Measurements from ENCODE around the gene NUP210L. TPM values are rescaled to one million over a fixed set of nuclear protein-coding genes. Genes with fewer than 3 reads are reported as not detected.
"Not testable (repeated sequence)": the region's sequence is repeated elsewhere in the genome, so short reads cannot be mapped to it uniquely, and the experiment has no call there.

Gene NUP210L
- total RNA-seq, 2 experiments from 2014 or later: 0.04 TPM; not detected in 1

GRCh38 chr1:154176337-154176736 lies 21.5 kb upstream of the NUP210L start:
- CTCF ChIA-PET: interaction anchor here (0.5 to 1.3 kb wide), 4 partner anchors 10 to 159 kb away, joined by 3 to 4 read pairs (median 3); no protein-coding TSS in a partner anchor

GRCh38 chr1:154174654-154175053 lies 19.8 kb upstream of the NUP210L start:
- ChIA-PET CTCF (interaction anchor here (1.5 kb wide), 1 partner anchor 17 kb away, joined by 4 read pairs; no protein-coding TSS in a partner anchor), POLR2A (no interaction called here)

More at GRCh38 chr1:154176337-154176736, 21.5 kb upstream of the NUP210L start:
- POLR2A ChIA-PET: interaction anchor here (0.6 kb wide), 1 partner anchor 70 kb away, joined by 6 read pairs; no protein-coding TSS in a partner anchor

GRCh38 chr1:154171880-154172279 lies 17.0 kb upstream of the NUP210L start:
- CTCF ChIA-PET: interaction anchor here (1.2 to 1.6 kb wide), 2 partner anchors 10 to 14 kb away, joined by 5 to 6 read pairs; no protein-coding TSS in a partner anchor

DNA sequence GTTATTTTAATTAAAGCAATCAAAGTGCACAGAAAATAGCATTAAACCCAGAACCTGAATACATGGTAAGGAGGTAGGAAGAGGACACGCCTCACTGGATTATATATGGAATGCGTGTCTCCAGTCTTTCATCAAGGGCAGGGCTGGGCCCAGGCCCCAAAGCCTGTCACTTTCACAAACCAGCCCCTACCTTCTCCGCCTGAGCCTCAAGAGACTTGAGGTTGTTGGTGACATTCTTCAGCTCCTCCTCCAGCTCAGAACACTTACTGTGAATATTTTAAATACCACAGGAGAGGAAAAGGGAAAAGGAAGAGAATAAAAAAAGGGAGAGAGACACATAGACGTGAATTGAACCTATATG lies 16.3 kb upstream of the NUP210L start:
- ChIA-PET CTCF (interaction anchor here (1.2 to 1.6 kb wide), 3 partner anchors 11 to 155 kb away, joined by 4 to 6 read pairs (median 5); partner anchors contain the start of gene ATP8B2), POLR2A (interaction anchor here (0.5 to 1.7 kb wide), 4 partner anchors 11 to 326 kb away, joined by 3 to 6 read pairs (median 4); no protein-coding TSS in a partner anchor)

More at GRCh38 chr1:154171880-154172279, 17.0 kb upstream of the NUP210L start:
- POLR2A ChIA-PET: interaction anchor here (1.7 kb wide), 1 partner anchor 14 kb away, joined by 4 read pairs; no protein-coding TSS in a partner anchor

GRCh38 chr1:154170547-154171222 lies 15.8 kb upstream of the NUP210L start:
- CTCF ChIA-PET: interaction anchor here (1.2 to 1.6 kb wide), 3 partner anchors 11 to 155 kb away, joined by 4 to 6 read pairs (median 5); partner anchors contain the start of gene ATP8B2
- POLR2A ChIA-PET: interaction anchor here (0.5 to 1.7 kb wide), 4 partner anchors 12 to 325 kb away, joined by 3 to 6 read pairs (median 4); no protein-coding TSS in a partner anchor

GRCh38 chr1:154167461-154167860 lies 12.6 kb upstream of the NUP210L start:
- ChIA-PET CTCF (no interaction called here), POLR2A (no interaction called here)

GRCh38 chr1:154166207-154166606 lies 11.3 kb upstream of the NUP210L start:
- ChIA-PET POLR2A (interaction anchor here (0.6 to 0.7 kb wide), 3 partner anchors 9 to 589 kb away, joined by 3 read pairs; no protein-coding TSS in a partner anchor), CTCF (interaction anchor here (1.1 to 1.7 kb wide), 2 partner anchors 10 to 150 kb away, joined by 3 to 4 read pairs; no protein-coding TSS in a partner anchor)

- POLR2A ChIA-PET: interaction anchor here (1.0 to 1.2 kb wide), 2 partner anchors 16 to 23 kb away, joined by 3 read pairs; no protein-coding TSS in a partner anchor
- CTCF ChIA-PET: interaction anchor here (0.6 to 1.2 kb wide), 3 partner anchors 60 to 363 kb away, joined by 3 read pairs; no protein-coding TSS in a partner anchor
These were observed 4.7 kb upstream of the NUP210L start for GRCh38 chr1:154159554-154159953.

DNA sequence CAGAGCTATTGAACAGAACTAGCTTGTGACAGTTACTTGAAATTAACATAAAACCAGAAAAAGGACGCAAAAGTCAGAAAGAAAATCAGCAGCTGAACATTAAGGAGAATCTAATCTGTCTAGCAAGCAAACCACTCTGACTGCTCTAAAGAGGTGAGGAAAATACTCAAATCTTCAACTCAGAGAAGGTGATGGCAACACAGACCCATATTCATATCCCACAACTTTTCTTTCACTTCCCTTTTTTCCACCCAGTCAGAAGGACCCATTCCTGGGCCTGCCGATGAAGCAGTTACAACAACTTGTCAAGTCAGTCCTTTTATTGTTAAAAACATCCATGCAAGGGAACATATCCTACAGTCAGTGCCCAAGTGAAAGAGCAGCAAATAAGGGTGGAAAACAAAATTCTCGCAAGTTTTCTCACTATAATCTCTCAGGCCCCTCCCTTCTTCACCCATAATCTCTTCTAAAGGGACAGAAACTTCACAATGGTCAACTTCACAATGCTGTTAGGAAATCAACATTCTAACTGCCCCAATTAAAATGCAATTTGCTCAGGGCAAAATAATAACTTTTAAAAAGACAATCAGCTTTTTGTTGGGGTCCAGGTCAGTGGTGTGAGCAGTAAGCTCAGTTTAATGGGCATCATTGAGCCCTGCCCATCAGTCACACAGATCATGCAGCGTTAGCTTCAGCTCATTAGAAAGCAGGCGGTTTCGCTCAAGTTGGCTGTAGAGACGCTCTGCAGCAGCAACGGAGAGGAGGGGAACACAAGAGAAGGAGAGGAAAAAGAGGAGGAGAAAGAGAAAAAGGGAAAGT lies 3.6 kb upstream of the NUP210L start:
- POLR2A ChIA-PET: interaction anchor here (1.0 to 1.5 kb wide), 7 partner anchors 10 to 168 kb away, joined by 3 to 6 read pairs (median 4); partner anchors contain the start of gene UBAP2L
- CTCF ChIA-PET: interaction anchor here (0.6 to 1.8 kb wide), 5 partner anchors 13 to 254 kb away, joined by 3 to 6 read pairs (median 4); no protein-coding TSS in a partner anchor

DNA sequence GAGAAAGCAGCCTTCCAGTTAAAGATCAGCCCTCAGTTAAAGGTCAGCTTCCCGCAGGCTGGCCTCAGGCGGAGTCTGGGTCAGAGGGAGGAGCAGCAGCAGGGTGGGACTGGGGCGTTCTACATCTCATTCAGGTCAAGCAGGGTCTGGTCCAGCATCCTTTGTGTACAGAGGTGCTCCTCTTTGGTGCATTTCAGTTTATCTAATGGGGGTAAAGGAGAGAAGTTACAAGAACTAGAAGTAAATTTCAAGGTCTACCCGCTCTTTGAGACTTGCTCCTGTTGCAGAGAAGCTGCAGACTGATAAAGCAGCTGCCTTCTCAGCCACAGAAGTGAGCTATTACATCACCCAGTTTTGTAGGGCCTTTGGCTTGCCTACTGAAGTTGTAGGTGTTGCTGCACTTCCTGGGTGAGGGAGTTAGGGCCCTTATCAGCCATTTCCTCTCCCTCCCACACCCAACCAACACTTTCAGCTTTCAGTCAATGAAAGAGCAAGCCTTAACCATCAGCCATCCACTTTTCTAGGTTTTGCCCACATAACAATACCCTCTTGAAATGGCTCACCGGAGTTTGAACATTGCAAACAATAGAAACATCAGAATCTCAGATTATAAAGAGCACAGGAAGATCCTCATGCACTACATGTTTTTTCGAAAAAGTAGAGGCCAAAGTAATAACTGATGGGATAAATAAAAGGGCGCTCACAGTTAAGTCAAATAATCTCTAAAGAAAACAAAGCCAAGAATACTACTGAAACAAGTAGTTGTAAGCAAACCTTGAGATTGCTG lies 2.8 kb upstream of the NUP210L start:
- CTCF ChIA-PET: interaction anchor here (1.1 to 1.8 kb wide), 3 partner anchors 13 to 24 kb away, joined by 4 to 6 read pairs (median 6); no protein-coding TSS in a partner anchor
- POLR2A ChIA-PET: interaction anchor here (0.6 to 1.5 kb wide), 8 partner anchors 9 to 171 kb away, joined by 3 to 6 read pairs (median 4); partner anchors contain the start of gene UBAP2L

GRCh38 chr1:154155251-154155650 lies 378 bp upstream of the NUP210L start:
- CTCF ChIA-PET: interaction anchor here (0.8 to 1.2 kb wide), 2 partner anchors 9 to 116 kb away, joined by 3 read pairs; no protein-coding TSS in a partner anchor
- POLR2A ChIA-PET: no interaction called here

DNA sequence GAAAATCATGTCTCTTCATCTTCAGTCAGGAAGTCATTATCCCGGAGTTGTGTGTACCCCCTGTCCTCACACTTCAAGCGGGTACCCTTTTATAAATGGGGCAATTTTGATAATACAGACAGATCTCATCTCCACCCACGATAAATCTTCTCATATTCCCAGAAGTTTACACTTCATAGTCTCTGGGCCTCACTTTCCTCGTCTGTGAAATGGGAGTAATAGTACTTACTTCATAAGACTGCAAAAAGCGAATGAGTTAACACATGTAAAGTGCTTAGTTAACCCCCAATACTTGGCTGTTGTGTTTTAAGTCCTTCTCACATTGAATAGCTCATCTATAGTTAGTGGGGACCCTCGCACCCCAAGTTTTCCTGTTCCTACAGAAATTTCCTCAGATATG lies 820 bp downstream of the NUP210L start:
- ChIA-PET CTCF (no interaction called here), POLR2A (no interaction called here)

- POLR2A ChIA-PET: no interaction called here
- CTCF ChIA-PET: no interaction called here
These were observed 3.6 kb downstream of the NUP210L start for GRCh38 chr1:154151311-154151710.

DNA sequence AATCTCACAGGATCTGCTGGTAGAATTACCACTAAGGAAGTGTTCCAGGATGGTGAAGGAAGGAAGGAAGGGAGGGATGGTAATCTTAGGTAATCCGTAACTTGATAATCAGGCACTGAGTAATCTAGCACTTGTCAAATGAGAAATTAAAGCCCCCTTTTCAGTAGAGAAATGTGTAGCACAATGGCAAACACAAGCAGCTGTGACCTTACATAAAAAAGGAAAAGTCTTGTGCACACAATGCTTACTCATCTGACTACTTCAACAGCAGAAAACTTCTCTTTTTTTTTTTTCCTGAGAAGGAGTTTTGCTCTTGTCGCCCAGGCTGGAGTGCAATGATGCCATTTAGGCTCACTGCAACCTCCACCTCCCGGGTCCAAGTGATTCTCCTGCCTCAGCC lies 6.1 kb downstream of the NUP210L start:
- ChIA-PET CTCF (interaction anchor here (0.7 kb wide), 1 partner anchor 225 kb away, joined by 3 read pairs; no protein-coding TSS in a partner anchor), POLR2A (interaction anchor here (1.2 kb wide), 1 partner anchor 9 kb away, joined by 3 read pairs; no protein-coding TSS in a partner anchor)

DNA sequence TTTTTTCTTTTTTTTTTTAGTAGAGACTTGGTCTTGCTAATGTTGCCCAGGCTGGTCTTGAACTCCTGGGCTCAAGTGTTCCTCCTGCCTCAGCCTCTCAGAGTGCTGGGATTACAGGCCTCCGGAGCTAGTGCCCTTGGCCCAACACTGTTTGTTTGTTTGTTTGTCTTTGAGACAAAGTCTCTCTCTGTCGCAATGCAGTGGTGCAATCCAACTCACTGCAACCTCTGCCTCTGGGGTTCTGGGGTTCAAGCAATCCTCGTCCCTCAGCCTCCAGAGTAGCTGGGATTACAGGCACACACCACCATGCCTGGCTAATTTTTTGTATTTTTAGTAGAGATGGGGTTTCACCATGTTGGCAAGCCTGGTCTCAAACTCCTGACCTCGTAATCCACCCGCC lies 7.4 kb downstream of the NUP210L start:
- POLR2A ChIA-PET, CTCF ChIA-PET: not testable (repeated sequence)

DNA sequence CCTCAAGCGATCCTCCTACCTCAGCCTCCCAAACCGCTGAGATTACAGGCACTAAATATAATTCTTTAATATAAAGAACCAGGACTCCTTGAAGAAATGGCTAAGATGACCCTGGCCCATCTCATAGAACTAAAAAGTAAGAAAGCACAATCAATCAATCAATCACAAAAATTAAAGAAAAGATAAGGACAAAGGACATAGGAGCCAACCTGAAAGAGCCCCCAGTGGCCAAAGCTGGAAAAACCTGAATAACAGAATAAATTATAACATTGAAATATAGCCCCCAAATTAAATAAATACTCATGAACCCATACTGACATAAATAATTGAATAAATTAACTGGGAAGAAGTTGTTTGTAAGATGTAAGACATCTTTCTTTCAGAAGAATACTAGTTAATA lies 8.9 kb downstream of the NUP210L start:
- ChIA-PET CTCF (interaction anchor here (1.1 to 1.5 kb wide), 2 partner anchors 10 to 31 kb away, joined by 3 read pairs; no protein-coding TSS in a partner anchor), POLR2A (no interaction called here)

DNA sequence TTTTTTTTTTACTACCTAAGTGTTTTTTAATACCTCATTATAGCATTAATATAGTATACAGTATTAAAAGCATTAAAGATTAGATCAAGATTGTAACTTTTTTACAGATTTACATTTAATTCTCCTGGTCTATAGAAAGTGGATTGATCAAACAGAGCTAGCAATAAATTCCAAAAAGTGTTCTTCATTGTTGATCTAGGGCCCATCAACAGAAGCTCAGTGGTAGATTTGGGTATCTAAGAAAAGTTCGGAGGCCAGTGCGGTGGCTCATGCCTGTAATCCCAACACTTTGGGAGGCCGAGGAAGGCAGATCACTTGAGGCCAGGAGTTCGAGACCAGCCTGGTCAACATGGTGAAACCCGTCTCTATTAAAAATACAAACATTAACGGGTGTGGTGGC lies 12.5 kb downstream of the NUP210L start:
- CTCF ChIA-PET: interaction anchor here (0.6 to 0.7 kb wide), 3 partner anchors 10 to 518 kb away, joined by 3 to 4 read pairs (median 3); no protein-coding TSS in a partner anchor
- POLR2A ChIA-PET: no interaction called here

- POLR2A ChIA-PET: no interaction called here
- CTCF ChIA-PET: no interaction called here
These were observed 13.6 kb downstream of the NUP210L start for GRCh38 chr1:154141240-154141639.

All from activated CD8-positive, alpha-beta memory T cell treated with anti-CD3 and anti-CD28 coated beads for 36 hours (primary cell).